ENCODE results near the gene ECI1. TPM values are rescaled to one million over a fixed set of nuclear protein-coding genes. Genes with fewer than 3 reads are reported as not detected.

The ECI1 gene
- total RNA-seq, 1 experiment from 2014 or later = 95.4 TPM

DNA sequence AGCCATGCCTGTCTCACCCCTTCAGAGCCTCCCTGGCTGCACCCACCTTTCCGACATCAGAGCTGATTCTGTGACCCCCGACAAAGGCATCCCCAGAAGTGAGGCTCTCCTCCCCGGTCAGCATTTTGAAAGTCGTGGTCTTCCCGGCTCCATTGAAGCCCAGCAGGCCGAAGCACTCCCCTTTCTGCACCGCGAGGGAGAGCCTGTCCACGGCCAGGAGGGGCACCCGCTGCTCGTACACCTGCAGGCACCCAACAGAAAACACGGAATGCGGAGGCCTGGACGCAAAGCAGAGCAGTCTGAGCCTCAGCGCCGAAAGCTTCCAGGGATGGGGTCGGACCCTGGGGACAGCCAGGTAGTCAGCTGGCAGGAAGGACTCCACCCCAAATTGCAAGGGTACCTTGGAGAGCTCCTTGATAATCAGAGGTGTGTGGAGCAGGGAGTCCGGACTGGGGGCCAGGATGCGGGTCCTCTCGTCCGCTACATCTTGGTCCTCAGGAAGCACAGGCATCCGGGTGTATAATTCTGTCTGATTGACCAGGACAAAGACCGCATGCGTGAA, 29.7 kb upstream of the ECI1 start:
- no peaks in the 10 kb centered on the region; a peak in 1 of 7 replicates for H3K36me3 Mint-ChIP-seq (ENCODE audit: insufficient read depth in 1 of 3, low read depth in 3 of 3)

More for the DNA sequence above, 29.7 kb upstream of the ECI1 start:
- Histone ChIP-seq H3K9ac (ENCODE audit: extremely low read depth, insufficient read length, low read length) (no peak overlapping the region), H3K23me2 (ENCODE audit: insufficient read length, low read depth, low read length, poor library complexity, severe bottlenecking) (no peaks in the 10 kb centered on the region), H3T11ph (ENCODE audit: low read length) (no peak overlapping the region), H2AFZ (ENCODE audit: low read length) (no peak overlapping the region), H3K4me2 (ENCODE audit: insufficient read depth, insufficient read length, low read length) (no peak overlapping the region), H3K4me1 (ENCODE audit: insufficient read depth, low read length) (no peaks in the 10 kb centered on the region), H4K91ac (ENCODE audit: insufficient read length, low read depth, low read length) (no peak overlapping the region), H2BK15ac (ENCODE audit: low read depth, low read length) (no peak overlapping the region), H2AK5ac (ENCODE audit: insufficient read length, low read length) (no peak overlapping the region), H3K4ac (ENCODE audit: low read depth, low read length) (no peak overlapping the region), H3K79me2 (ENCODE audit: insufficient read depth, low read length) (no peaks in the 10 kb centered on the region), H3K23ac (ENCODE audit: insufficient read length, low read depth, low read length) (no peak overlapping the region), H2BK120ac (ENCODE audit: low read depth, low read length, poor library complexity, severe bottlenecking) (no peak overlapping the region), H3K9me3 (ENCODE audit: control insufficient read depth, low read depth, low read length) (no peaks in the 10 kb centered on the region), H4K5ac (ENCODE audit: insufficient read length, low read depth, low read length) (no peak overlapping the region), H4K8ac (replicated peaks; ENCODE audit: insufficient read length, low read depth, low read length) (no peak overlapping the region), H3K18ac (ENCODE audit: insufficient read length, low read depth, low read length) (no peak overlapping the region), H2BK12ac (ENCODE audit: insufficient read length, low read depth, low read length) (no peak overlapping the region), H4K20me1 (ENCODE audit: control insufficient read depth, insufficient read depth, insufficient read length) (no peaks in the 10 kb centered on the region), H3K56ac (ENCODE audit: insufficient read length, low read depth, low read length) (no peak overlapping the region), H3K14ac (ENCODE audit: insufficient read depth, low read length) (no peak overlapping the region), H3K27me3 (ENCODE audit: insufficient read depth, low read length) (no peaks in the 10 kb centered on the region), H3K27ac (ENCODE audit: insufficient read length, low read depth, low read length) (no peak overlapping the region), H2BK5ac (ENCODE audit: insufficient read length, low read length) (no peak overlapping the region), H3K79me1 (ENCODE audit: insufficient read depth, low read depth, low read length, poor library complexity, severe bottlenecking) (no peaks in the 10 kb centered on the region), H2BK20ac (ENCODE audit: low read depth, low read length, poor library complexity, severe bottlenecking) (no peak overlapping the region)
- no peaks in the 10 kb centered on the region for H3K9me3 Mint-ChIP-seq
- WGBS (ENCODE audit: extremely low coverage, insufficient read length, low lambda C conversion rate) = no CpG with 5 or more reads among the region's 24 CpGs
- peaks cover 3 to 18% of the 10 kb centered on the region in 2 experiments for H3K4me1 Mint-ChIP-seq
- no peak for DNase-seq
- H3K27me3 Mint-ChIP-seq (ENCODE audit: low read depth) = peaks cover 4% of the 10 kb centered on the region; the same call in 1 of the 2 replicates
- H3K27ac Mint-ChIP-seq = peak overlapping the region in 1 of 3 experiments; percentile 48; a peak in 1 of 7 replicates
- TF ChIP-seq, protein P1, sequence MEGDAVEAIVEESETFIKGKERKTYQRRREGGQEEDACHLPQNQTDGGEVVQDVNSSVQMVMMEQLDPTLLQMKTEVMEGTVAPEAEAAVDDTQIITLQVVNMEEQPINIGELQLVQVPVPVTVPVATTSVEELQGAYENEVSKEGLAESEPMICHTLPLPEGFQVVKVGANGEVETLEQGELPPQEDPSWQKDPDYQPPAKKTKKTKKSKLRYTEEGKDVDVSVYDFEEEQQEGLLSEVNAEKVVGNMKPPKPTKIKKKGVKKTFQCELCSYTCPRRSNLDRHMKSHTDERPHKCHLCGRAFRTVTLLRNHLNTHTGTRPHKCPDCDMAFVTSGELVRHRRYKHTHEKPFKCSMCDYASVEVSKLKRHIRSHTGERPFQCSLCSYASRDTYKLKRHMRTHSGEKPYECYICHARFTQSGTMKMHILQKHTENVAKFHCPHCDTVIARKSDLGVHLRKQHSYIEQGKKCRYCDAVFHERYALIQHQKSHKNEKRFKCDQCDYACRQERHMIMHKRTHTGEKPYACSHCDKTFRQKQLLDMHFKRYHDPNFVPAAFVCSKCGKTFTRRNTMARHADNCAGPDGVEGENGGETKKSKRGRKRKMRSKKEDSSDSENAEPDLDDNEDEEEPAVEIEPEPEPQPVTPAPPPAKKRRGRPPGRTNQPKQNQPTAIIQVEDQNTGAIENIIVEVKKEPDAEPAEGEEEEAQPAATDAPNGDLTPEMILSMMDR (conservative IDR thresholded peaks at IDR 0.05) = no peak
- no peak overlapping the region for H3K4me3 Mint-ChIP-seq
